Sigmoid colon (tissue), 7 donors: Measurements from ENCODE around the gene IFI27L2. TPM values are rescaled to one million over a fixed set of nuclear protein-coding genes. Genes with fewer than 3 reads are reported as not detected.

ENCODE experiments used
- DNase-seq: peaks from one replicate; pipeline ENCODE4 v3.0.0-alpha.2; 2019
- H3K27ac ChIP-seq, 4 donors: fragments of 200-600 bp; sonication (generic); one replicate each; pipeline ENCODE4 v1.5.1; 2016 to 2019; ENCODE audit warnings: mild to moderate bottlenecking in 1 of 4
- H3K27me3 ChIP-seq, 3 donors: fragments of 200-600 bp; sonication (generic); one replicate each; pipeline ENCODE4 v1.5.1; 2019; ENCODE audit warnings: mild to moderate bottlenecking in 1 of 3
- H3K36me3 ChIP-seq, 4 donors: fragments of 200-600 bp; sonication (generic); one replicate each; pipeline ENCODE4 v1.5.1; 2016 to 2019
- H3K4me1 ChIP-seq, 4 donors: fragments of 200-600 bp; sonication (generic); one replicate each; pipeline ENCODE4 v1.5.1; 2017 to 2019
- H3K4me3 ChIP-seq, 4 donors: fragments of 200-600 bp; sonication (generic); one replicate each; pipeline ENCODE4 v1.5.1; 2017 to 2019; ENCODE audit warnings: mild to moderate bottlenecking in 2 of 4, moderate library complexity in 1 of 4
- H3K9me3 ChIP-seq, 4 donors: fragments of 200-600 bp in 3 of 4; sonication (generic) in 3 of 4; one replicate each; pipeline versions ENCODE4 v1.5.1 to v1.6.1; 2013 to 2019
- CTCF ChIP-seq, 4 experiments: fragments of 450-650 bp in 3 of 4; fragments of 200-600 bp in 1 of 4; IDR thresholded peaks; one replicate each; pipeline ENCODE4 v1.5.1; 2016 to 2019; ENCODE audit warnings: antibody characterized with exemption in 4 of 4, mild to moderate bottlenecking in 3 of 4, moderate library complexity in 2 of 4
- EP300 ChIP-seq, 4 donors: sonication (generic); formaldehyde crosslinking; IDR thresholded peaks; one replicate each; pipeline ENCODE4 v1.6.1; 2017; ENCODE audit warnings: antibody characterized with exemption in 4 of 4
- POLR2A ChIP-seq, 2 donors: fragments of 450-650 bp; IDR thresholded peaks; one replicate each; pipeline ENCODE4 v1.6.1; 2016; ENCODE audit warnings: antibody characterized with exemption in 2 of 2, mild to moderate bottlenecking in 2 of 2, moderate library complexity in 2 of 2
- POLR2AphosphoS5 ChIP-seq, 4 donors: sonication (generic); formaldehyde crosslinking; IDR thresholded peaks; one replicate each; pipeline ENCODE4 v1.6.1; 2017; ENCODE audit warnings: antibody characterized with exemption in 4 of 4
- WGBS, 2 donors: extraction: QIAGEN DNeasy Blood & Tissue Kit; methylation state at CpG; one replicate each; pipeline ENCODE4 v1.1.7; 2013; 5-methylcytosine and 5-hydroxymethylcytosine counted together
- intact Hi-C: fragments of 100-400 bp; cut with DNase I; formaldehyde crosslinking; loops from one replicate; pipeline ENCODE4 v1.15.1; 2023
- polyA plus RNA-seq, 3 donors: library from polyadenylated mRNA; stranded (reverse); fragments of 200-250 nt; gene quantifications; one replicate each; pipeline ENCODE4 v1.2.3, GENCODE V29; 2013
- total RNA-seq, 4 donors: library from RNA; depleted of rRNA; stranded (reverse); fragments of >200 nt; gene quantifications; one replicate each; pipeline ENCODE4 v1.1.0, GENCODE V29; 2016
- donor health status: healthy with polysubstance abuse.
- donor health status: Bipolar disorder and iron deficiency.
- donor health status: healthy.

Gene IFI27L2
- total RNA-seq (100 to 1,000 TPM in 2 of 4 donors, 10 to 100 TPM in 2; 47.9 to 145 (median 91.7) TPM), polyA plus RNA-seq (100 to 1,000 TPM in 1 of 3 donors, 10 to 100 TPM in 2; 63.1 to 126 (median 84.7) TPM)

- Histone ChIP-seq H3K4me3 (peak within 1 kb of the TSS; percentile 26 to 61 (median 56)), H3K9me3 (no peaks in the 10 kb centered on the region), H3K27ac (peak within 1 kb of the TSS; percentile 77 to 88 (median 80)), H3K4me1 (peaks cover 0 to 20% (median 12%) of the 10 kb centered on the region in 4 donors), H3K36me3 (no peaks in the 10 kb centered on the region), H3K27me3 (no peaks in the 10 kb centered on the region)
- TF ChIP-seq POLR2A (IDR thresholded peaks at IDR 0.05) (no peak), POLR2AphosphoS5 (IDR thresholded peaks at IDR 0.05) (peak in 2 of 4 donors; percentile 14 to 62), CTCF (IDR thresholded peaks at IDR 0.05) (peak in 3 of 4 experiments; percentile 29 to 53 (median 44)), EP300 (IDR thresholded peaks at IDR 0.05) (no peak)
- peak; percentile 88 for DNase-seq
- intact Hi-C loops: loop anchor here (2.0 kb wide), 1 partner anchor 48 kb away; the partner anchor contains the start of genes DDX24 and IFI27L1
- 1 to 2% methylated on average over 27 of the region's 27 CpGs for WGBS, 2 donors
These were observed at the start of gene IFI27L2 for GRCh38 chr14:94129111-94129757. Gene IFI27L2 (minus strand): TSS chr14:94129604. CDS start chr14:94129564, 40 bp downstream.

GRCh38 chr14:94177806-94178205 is 48.4 kb upstream of the IFI27L2 start:
- Histone ChIP-seq H3K36me3 (no peaks in the 10 kb centered on the region), H3K4me1 (peaks cover 0 to 22% (median 21%) of the 10 kb centered on the region in 4 donors), H3K9me3 (no peaks in the 10 kb centered on the region), H3K27ac (no peak overlapping the region), H3K4me3 (no peak overlapping the region), H3K27me3 (peaks cover 9 to 60% (median 38%) of the 10 kb centered on the region in 3 donors)
- intact Hi-C loops: loop anchor here (5.0 to 10.0 kb wide), 3 partner anchors 141 to 383 kb away; no protein-coding TSS in a partner anchor
- WGBS, 2 donors: 59 to 73% methylated on average over 1 of the region's 1 CpG
- DNase-seq: no peak
- TF ChIP-seq POLR2A (IDR thresholded peaks at IDR 0.05): no peak
- no peak for TF ChIP-seq EP300 (IDR thresholded peaks at IDR 0.05)
- TF ChIP-seq CTCF (IDR thresholded peaks at IDR 0.05): no peak
- TF ChIP-seq POLR2AphosphoS5 (IDR thresholded peaks at IDR 0.05): no peak

DNA sequence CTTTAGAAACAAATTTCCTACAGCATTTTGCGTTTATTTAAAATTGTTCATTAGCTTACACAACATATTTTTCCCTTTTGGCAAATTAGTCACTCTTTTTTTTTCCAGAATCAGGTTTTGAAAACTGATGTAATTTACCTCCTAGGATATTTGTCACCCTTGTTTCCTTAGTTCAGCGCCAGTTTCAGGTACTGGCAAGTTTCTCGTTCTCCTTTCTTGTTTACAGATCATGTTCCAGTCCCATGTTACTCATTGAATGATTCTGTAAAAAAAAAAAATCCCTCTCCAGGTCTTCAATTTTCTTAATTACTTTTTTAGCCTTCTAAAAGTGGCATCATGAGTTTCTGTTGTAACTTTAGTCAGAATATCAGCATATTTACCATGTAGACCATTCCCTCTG is 47.4 kb upstream of the IFI27L2 start:
- no peaks in the 10 kb centered on the region for H3K36me3 ChIP-seq
- peaks cover 0 to 22% (median 21%) of the 10 kb centered on the region in 4 donors for H3K4me1 ChIP-seq
- H3K4me3 ChIP-seq: no peak overlapping the region
- intact Hi-C loops: loop anchor here (5.0 to 10.0 kb wide), 3 partner anchors 140 to 382 kb away; no protein-coding TSS in a partner anchor
- H3K9me3 ChIP-seq: no peaks in the 10 kb centered on the region
- peaks cover 9 to 60% (median 38%) of the 10 kb centered on the region in 3 donors for H3K27me3 ChIP-seq
- no peak overlapping the region for H3K27ac ChIP-seq
- no peak for TF ChIP-seq POLR2AphosphoS5 (IDR thresholded peaks at IDR 0.05)
- TF ChIP-seq EP300 (IDR thresholded peaks at IDR 0.05): no peak
- TF ChIP-seq CTCF (IDR thresholded peaks at IDR 0.05): no peak
- TF ChIP-seq POLR2A (IDR thresholded peaks at IDR 0.05): no peak
- no peak for DNase-seq
- 42 to 75% methylated on average over 3 of the region's 3 CpGs for WGBS, 2 donors

GRCh38 chr14:94175747-94176146 is 46.3 kb upstream of the IFI27L2 start:
- intact Hi-C loops: loop anchor here (2.0 to 10.0 kb wide), 4 partner anchors 95 to 381 kb away; partner anchors contain the start of genes DDX24 and IFI27L1
- peaks cover 0 to 22% (median 21%) of the 10 kb centered on the region in 4 donors for H3K4me1 ChIP-seq

More at GRCh38 chr14:94175747-94176146, 46.3 kb upstream of the IFI27L2 start:
- H3K27ac ChIP-seq: no peak overlapping the region
- H3K4me3 ChIP-seq: no peak overlapping the region
- WGBS, 2 donors: 27 to 30% methylated on average over 7 of the region's 7 CpGs
- H3K27me3 ChIP-seq: peaks cover 9 to 60% (median 38%) of the 10 kb centered on the region in 3 donors
- DNase-seq: no peak
- TF ChIP-seq CTCF (IDR thresholded peaks at IDR 0.05): no peak
- TF ChIP-seq POLR2AphosphoS5 (IDR thresholded peaks at IDR 0.05): no peak
- TF ChIP-seq EP300 (IDR thresholded peaks at IDR 0.05): no peak
- no peak for TF ChIP-seq POLR2A (IDR thresholded peaks at IDR 0.05)
- H3K9me3 ChIP-seq: no peaks in the 10 kb centered on the region
- no peaks in the 10 kb centered on the region for H3K36me3 ChIP-seq
